H9 (cell line): ENCODE measurements around the gene WDR5. TPM values are rescaled to one million over a fixed set of nuclear protein-coding genes. Genes with fewer than 3 reads are reported as not detected.

Source experiments
- DNase-seq: peaks from one replicate; pipeline ENCODE4 v3.0.0-alpha.2; 2017
- H2AFZ ChIP-seq: one replicate; pipeline ENCODE4 v1.6.1; 2013; ENCODE audit warnings: mild to moderate bottlenecking, low read length, control low read depth, moderate library complexity
- H2AK5ac ChIP-seq: 2 replicates; pipeline ENCODE4 v1.6.1; 2013; ENCODE audit warnings: low read length, control low read depth, mixed read lengths; ENCODE audit not compliant: insufficient read length
- H2BK120ac ChIP-seq: one replicate; pipeline ENCODE4 v1.6.1; 2013; ENCODE audit warnings: low read depth, mild to moderate bottlenecking, low read length, control low read depth, inconsistent platforms; ENCODE audit not compliant: poor library complexity, severe bottlenecking
- H2BK12ac ChIP-seq: 2 replicates; pipeline ENCODE4 v1.6.1; 2013; ENCODE audit warnings: low read length, control low read depth, mixed read lengths, low read depth; ENCODE audit not compliant: insufficient read length
- H2BK15ac ChIP-seq: 2 replicates; pipeline ENCODE4 v1.6.1; 2013; ENCODE audit warnings: low read depth, low read length, control low read depth
- H2BK20ac ChIP-seq: one replicate; pipeline ENCODE4 v1.6.1; 2013; ENCODE audit warnings: low read depth, mild to moderate bottlenecking, low read length, control low read depth, inconsistent platforms; ENCODE audit not compliant: poor library complexity, severe bottlenecking
- H2BK5ac ChIP-seq: 2 replicates; pipeline ENCODE4 v1.6.1; 2013; ENCODE audit warnings: low read length, control low read depth, mixed read lengths; ENCODE audit not compliant: insufficient read length
- H3K14ac ChIP-seq: 2 replicates; pipeline ENCODE4 v1.6.1; 2013; ENCODE audit warnings: low read length, control low read depth; ENCODE audit not compliant: insufficient read depth
- H3K18ac ChIP-seq: 2 replicates; pipeline ENCODE4 v1.6.1; 2013; ENCODE audit warnings: low read depth, mild to moderate bottlenecking, mixed read lengths, low read length, control low read depth; ENCODE audit not compliant: insufficient read length
- H3K23ac ChIP-seq: 2 replicates; pipeline ENCODE4 v1.6.1; 2013; ENCODE audit warnings: low read length, control low read depth, mixed read lengths, low read depth; ENCODE audit not compliant: insufficient read length
- H3K23me2 ChIP-seq: 2 replicates; pipeline ENCODE4 v1.6.1; 2013; ENCODE audit warnings: low read depth, mild to moderate bottlenecking, mixed read lengths, low read length, control low read depth; ENCODE audit not compliant: insufficient read length, poor library complexity, severe bottlenecking
- H3K27ac ChIP-seq: 2 replicates; pipeline ENCODE4 v1.5.1; 2013; ENCODE audit warnings: low read length, control low read depth, mixed read lengths, low read depth; ENCODE audit not compliant: insufficient read length
- H3K27me3 ChIP-seq: 2 replicates; pipeline ENCODE4 v1.6.1; 2013; ENCODE audit warnings: low read length, control low read depth, inconsistent platforms; ENCODE audit not compliant: insufficient read depth
- H3K4ac ChIP-seq: 2 replicates; pipeline ENCODE4 v1.6.1; 2013; ENCODE audit warnings: low read depth, mild to moderate bottlenecking, control low read depth, inconsistent platforms, low read length, moderate library complexity
- H3K4me1 ChIP-seq: 2 replicates; pipeline ENCODE4 v1.6.1; 2013; ENCODE audit warnings: low read length, control low read depth, inconsistent platforms; ENCODE audit not compliant: insufficient read depth
- H3K4me2 ChIP-seq: 2 replicates; pipeline ENCODE4 v1.6.1; 2013; ENCODE audit warnings: low read length, control low read depth, mixed read lengths; ENCODE audit not compliant: insufficient read length, insufficient read depth
- H3K56ac ChIP-seq: 2 replicates; pipeline ENCODE4 v1.6.1; 2013; ENCODE audit warnings: low read depth, mild to moderate bottlenecking, mixed read lengths, low read length, control low read depth; ENCODE audit not compliant: insufficient read length
- H3K79me1 ChIP-seq: 2 replicates; pipeline ENCODE4 v1.6.1; 2013; ENCODE audit warnings: low read depth, mild to moderate bottlenecking, moderate library complexity, low read length, control low read depth, inconsistent platforms; ENCODE audit not compliant: insufficient read depth, poor library complexity, severe bottlenecking
- H3K79me2 ChIP-seq: 2 replicates; pipeline ENCODE4 v1.6.1; 2013; ENCODE audit warnings: low read length, control low read depth, inconsistent platforms; ENCODE audit not compliant: insufficient read depth
- H3K9ac ChIP-seq: 2 replicates; pipeline ENCODE4 v1.6.1; 2013; ENCODE audit warnings: low read length, control low read depth, mixed read lengths; ENCODE audit not compliant: insufficient read length; ENCODE audit errors: extremely low read depth
- H3K9me3 ChIP-seq: one replicate; pipeline ENCODE4 v1.6.1; 2013; ENCODE audit warnings: low read depth, low read length, inconsistent platforms; ENCODE audit not compliant: control insufficient read depth
- H3T11ph ChIP-seq: one replicate; pipeline ENCODE4 v1.6.1; 2013; ENCODE audit warnings: mild to moderate bottlenecking, low read length, control low read depth, inconsistent platforms
- H4K20me1 ChIP-seq: one replicate; pipeline ENCODE4 v1.6.1; 2013; ENCODE audit not compliant: control insufficient read depth, insufficient read length, insufficient read depth
- H4K5ac ChIP-seq: 2 replicates; pipeline ENCODE4 v1.6.1; 2013; ENCODE audit warnings: low read depth, mild to moderate bottlenecking, mixed read lengths, low read length, control low read depth; ENCODE audit not compliant: insufficient read length
- H4K8ac ChIP-seq: replicated peaks from 2 replicates; pipeline ENCODE4 v1.6.1; 2013; ENCODE audit warnings: low read length, control low read depth, mixed read lengths, low read depth; ENCODE audit not compliant: insufficient read length
- H4K91ac ChIP-seq: 2 replicates; pipeline ENCODE4 v1.6.1; 2013; ENCODE audit warnings: low read depth, mild to moderate bottlenecking, moderate library complexity, mixed read lengths, low read length, control low read depth; ENCODE audit not compliant: insufficient read length
- H3K27ac Mint-ChIP-seq, 3 experiments: 2 replicates in 2 of 3; 3 replicates in 1 of 3; pipeline ENCODE4 v1.8.0; 2020 to 2021; ENCODE audit warnings: mixed read lengths in 3 of 3, mild to moderate bottlenecking in 1 of 3, moderate library complexity in 1 of 3
- H3K27me3 Mint-ChIP-seq: 2 replicates; pipeline ENCODE4 v1.8.0; 2021; ENCODE audit warnings: low read depth, mild to moderate bottlenecking, moderate library complexity, mixed read lengths
- H3K36me3 Mint-ChIP-seq, 3 experiments: 2 replicates in 2 of 3; 3 replicates in 1 of 3; pipeline ENCODE4 v1.8.0; 2020 to 2021; ENCODE audit warnings: low read depth in 3 of 3, mixed read lengths in 3 of 3; ENCODE audit not compliant: insufficient read depth in 1 of 3
- H3K4me1 Mint-ChIP-seq, 2 experiments: 2 replicates each; pipeline ENCODE4 v1.8.0; 2020; ENCODE audit warnings: mixed read lengths in 2 of 2
- H3K4me3 Mint-ChIP-seq, 2 experiments: 2 replicates in 1 of 2; 3 replicates in 1 of 2; pipeline ENCODE4 v1.8.0; 2020 to 2021; ENCODE audit warnings: mild to moderate bottlenecking in 2 of 2, mixed read lengths in 2 of 2, moderate library complexity in 1 of 2
- H3K9me3 Mint-ChIP-seq, 2 experiments: 2 replicates in 1 of 2; 3 replicates in 1 of 2; pipeline ENCODE4 v1.8.0; 2020; ENCODE audit warnings: mild to moderate bottlenecking in 2 of 2, mixed read lengths in 2 of 2, moderate library complexity in 1 of 2
- WGBS: extraction: QIAGEN DNeasy Blood & Tissue Kit; methylation state at CpG from one replicate; pipeline ENCODE4 v1.1.7; 2013; ENCODE audit warnings: missing lambda C conversion rate, low lambda C conversion rate, mixed read lengths; ENCODE audit not compliant: insufficient read length; ENCODE audit errors: extremely low coverage; 5-methylcytosine and 5-hydroxymethylcytosine counted together
- total RNA-seq: library from RNA; stranded (reverse); gene quantifications from 2 replicates; pipeline ENCODE4 v1.2.1, GENCODE V29; 2021
- TF ChIP-seq, protein P1 (sequence below): fragments of 200-600 bp; sonication (generic); conservative IDR thresholded peaks from 3 replicates; pipeline ENCODE4 v1.8.0; 2021; ENCODE audit warnings: antibody characterized with exemption, mild to moderate bottlenecking

WDR5 gene
- total RNA-seq, 1 experiment from 2014 or later = 72.3 TPM

DNA sequence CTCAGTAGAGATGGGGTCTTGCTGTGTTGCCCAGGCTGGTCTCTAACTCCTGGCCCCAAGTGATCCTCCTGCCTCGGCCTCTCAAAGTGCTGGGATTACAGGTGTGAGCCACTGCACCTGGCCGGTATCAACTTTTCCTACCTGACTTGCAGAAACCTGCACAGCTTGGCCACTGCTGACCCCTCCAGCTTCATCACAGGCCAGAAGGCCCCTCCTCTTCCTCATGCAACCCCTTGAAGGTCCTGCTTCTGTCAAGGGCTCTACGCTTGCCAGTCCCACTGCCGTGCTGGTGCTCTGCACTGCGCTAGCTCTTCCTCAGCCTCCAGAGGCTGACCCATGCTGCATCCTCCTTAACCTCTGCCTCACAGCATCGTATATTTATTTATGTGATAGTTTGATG, 61.0 kb downstream of the WDR5 start:
- H3K56ac ChIP-seq = no peak overlapping the region
- no peak overlapping the region for H2BK120ac ChIP-seq
- WGBS = no CpG with 5 or more reads among the region's 6 CpGs
- H3K79me2 ChIP-seq = no peaks in the 10 kb centered on the region
- H3K4ac ChIP-seq = no peak overlapping the region
- no peak for DNase-seq
- no peak overlapping the region for H2BK20ac ChIP-seq
- H4K20me1 ChIP-seq = no peaks in the 10 kb centered on the region
- H3K4me3 Mint-ChIP-seq = no peak overlapping the region
- H4K5ac ChIP-seq = no peak overlapping the region
- H2BK12ac ChIP-seq = no peak overlapping the region
- no peak overlapping the region for H2BK5ac ChIP-seq
- H3K27ac Mint-ChIP-seq = no peak overlapping the region; a peak in 1 of 7 replicates
- TF ChIP-seq, protein P1, sequence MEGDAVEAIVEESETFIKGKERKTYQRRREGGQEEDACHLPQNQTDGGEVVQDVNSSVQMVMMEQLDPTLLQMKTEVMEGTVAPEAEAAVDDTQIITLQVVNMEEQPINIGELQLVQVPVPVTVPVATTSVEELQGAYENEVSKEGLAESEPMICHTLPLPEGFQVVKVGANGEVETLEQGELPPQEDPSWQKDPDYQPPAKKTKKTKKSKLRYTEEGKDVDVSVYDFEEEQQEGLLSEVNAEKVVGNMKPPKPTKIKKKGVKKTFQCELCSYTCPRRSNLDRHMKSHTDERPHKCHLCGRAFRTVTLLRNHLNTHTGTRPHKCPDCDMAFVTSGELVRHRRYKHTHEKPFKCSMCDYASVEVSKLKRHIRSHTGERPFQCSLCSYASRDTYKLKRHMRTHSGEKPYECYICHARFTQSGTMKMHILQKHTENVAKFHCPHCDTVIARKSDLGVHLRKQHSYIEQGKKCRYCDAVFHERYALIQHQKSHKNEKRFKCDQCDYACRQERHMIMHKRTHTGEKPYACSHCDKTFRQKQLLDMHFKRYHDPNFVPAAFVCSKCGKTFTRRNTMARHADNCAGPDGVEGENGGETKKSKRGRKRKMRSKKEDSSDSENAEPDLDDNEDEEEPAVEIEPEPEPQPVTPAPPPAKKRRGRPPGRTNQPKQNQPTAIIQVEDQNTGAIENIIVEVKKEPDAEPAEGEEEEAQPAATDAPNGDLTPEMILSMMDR = no peak
- no peaks in the 10 kb centered on the region for H3K9me3 Mint-ChIP-seq
- no peak overlapping the region for H3K23ac ChIP-seq
- H3K79me1 ChIP-seq = no peaks in the 10 kb centered on the region
- no peaks in the 10 kb centered on the region for H3K27me3 Mint-ChIP-seq
- H2BK15ac ChIP-seq = no peak overlapping the region
- H3K27me3 ChIP-seq = no peaks in the 10 kb centered on the region
- H3K4me1 Mint-ChIP-seq = no peaks in the 10 kb centered on the region
- no peaks in the 10 kb centered on the region for H3K23me2 ChIP-seq
- H3K9ac ChIP-seq = no peak overlapping the region
- no peaks in the 10 kb centered on the region for H3K9me3 ChIP-seq
- H4K91ac ChIP-seq = no peak overlapping the region
- H3T11ph ChIP-seq = no peak overlapping the region
- H3K27ac ChIP-seq = no peak overlapping the region
- H3K36me3 Mint-ChIP-seq = no peaks in the 10 kb centered on the region
- no peak overlapping the region for H2AK5ac ChIP-seq
- H3K18ac ChIP-seq = no peak overlapping the region
- no peaks in the 10 kb centered on the region for H3K4me1 ChIP-seq
- H2AFZ ChIP-seq = no peak overlapping the region
- H4K8ac ChIP-seq = no peak overlapping the region
- no peak overlapping the region for H3K4me2 ChIP-seq
- H3K14ac ChIP-seq = no peak overlapping the region
